ENCODE measurements around the gene HK3.

- TF ChIP-seq CTCF (IDR thresholded peaks at IDR 0.05) (no peak), POLR2A (IDR thresholded peaks at IDR 0.05) (no peak)
Observed at GRCh38 chr5:176849611-176850227, 49.4 kb downstream of the HK3 start.

Data from right lobe of liver (tissue), 4 donors.